ENCODE measurements around the gene RHOF. TPM values are rescaled to one million over a fixed set of nuclear protein-coding genes. Genes with fewer than 3 reads are reported as not detected.
"Not testable (repeated sequence)": the region's sequence is repeated elsewhere in the genome, so short reads cannot be mapped to it uniquely, and the experiment has no call there.

Gene RHOF
- total and polyA plus RNA-seq, 2 experiments from 2014 or later, result 2.4 to 6.7 TPM

- no peak overlapping the region for H3K9ac ChIP-seq
- no peak overlapping the region for H2AFZ ChIP-seq
- H3K79me2 ChIP-seq (ENCODE audit: insufficient read depth), result no peaks in the 10 kb centered on the region; the same call in 1 of the 2 replicates
- H3K4me2 ChIP-seq (ENCODE audit: unreplicated experiment), result no peak overlapping the region
- H3K9me3 ChIP-seq (ENCODE audit: low read depth), result no peaks in the 10 kb centered on the region
- no peak for TF ChIP-seq EZH2 (IDR thresholded peaks at IDR 0.05; ENCODE audit: insufficient read depth, poor library complexity, severe bottlenecking)
- TF ChIP-seq EZH2phosphoT487 (IDR thresholded peaks at IDR 0.05; ENCODE audit: insufficient read depth, low read depth), result no peak
- WGBS, 2 experiments (ENCODE audit: low coverage in 1 of 2, low lambda C conversion rate in 2 of 2, missing lambda C conversion rate in 2 of 2), result 100% methylated on average over 1 of the region's 1 CpG; no CpG with 5 or more reads in 1 of the 2 experiments
- H3F3A ChIP-seq (ENCODE audit: insufficient read depth), result peaks cover 13% of the 10 kb centered on the region; the same call in 1 of the 2 replicates
- H3K4me3 ChIP-seq, result no peak overlapping the region
- no peak for DNase-seq
- no peaks in the 10 kb centered on the region for H4K20me1 ChIP-seq (ENCODE audit: insufficient read depth)
- in situ Hi-C loops (cut with MboI), result no loop called here
- H3K27me3 ChIP-seq (replicated peaks; ENCODE audit: insufficient read depth), result no peaks in the 10 kb centered on the region
- no peak overlapping the region for H3K27ac ChIP-seq
- peaks cover 12% of the 10 kb centered on the region for H3K4me1 ChIP-seq (ENCODE audit: insufficient read depth)
- H3K9me2 ChIP-seq (ENCODE audit: insufficient read depth), result no peaks in the 10 kb centered on the region
- H3K36me3 ChIP-seq (ENCODE audit: low read depth), result no peaks in the 10 kb centered on the region
Measured at GRCh38 chr12:121750507-121750955, 43.0 kb downstream of the RHOF start.

- Histone ChIP-seq H3K4me1 (ENCODE audit: insufficient read depth) (peaks cover 12% of the 10 kb centered on the region), H4K20me1 (ENCODE audit: insufficient read depth) (no peaks in the 10 kb centered on the region), H3K9ac (no peak overlapping the region), H3K4me3 (no peak overlapping the region), H3K9me3 (ENCODE audit: low read depth) (no peaks in the 10 kb centered on the region), H3K36me3 (ENCODE audit: low read depth) (no peaks in the 10 kb centered on the region), H3K27ac (peak overlapping the region; percentile 75), H2AFZ (no peak overlapping the region), H3K9me2 (ENCODE audit: insufficient read depth) (no peaks in the 10 kb centered on the region), H3K79me2 (ENCODE audit: insufficient read depth) (no peaks in the 10 kb centered on the region; the same call in 1 of the 2 replicates), H3F3A (ENCODE audit: insufficient read depth) (peaks cover 13% of the 10 kb centered on the region; the same call in 1 of the 2 replicates), H3K4me2 (ENCODE audit: unreplicated experiment) (no peak overlapping the region), H3K27me3 (replicated peaks; ENCODE audit: insufficient read depth) (no peaks in the 10 kb centered on the region)
- no peak for TF ChIP-seq EZH2phosphoT487 (IDR thresholded peaks at IDR 0.05; ENCODE audit: insufficient read depth, low read depth)
- TF ChIP-seq EZH2 (IDR thresholded peaks at IDR 0.05; ENCODE audit: insufficient read depth, poor library complexity, severe bottlenecking), result no peak
- in situ Hi-C loops (cut with MboI), result no loop called here
- 85 to 91% methylated on average over 10 of the region's 10 CpGs for WGBS, 2 experiments (ENCODE audit: low coverage in 1 of 2, low lambda C conversion rate in 2 of 2, missing lambda C conversion rate in 2 of 2)
- DNase-seq, result no peak
Measured at GRCh38 chr12:121749267-121749666, 44.2 kb downstream of the RHOF start.

- Histone ChIP-seq H3K79me2 (ENCODE audit: insufficient read depth) (no peaks in the 10 kb centered on the region; the same call in 1 of the 2 replicates), H3K27ac (peak overlapping the region; percentile 75)
- in situ Hi-C loops (cut with MboI), result no loop called here
Measured at GRCh38 chr12:121748571-121749265, 44.8 kb downstream of the RHOF start.

GRCh38 chr12:121748218-121748570, 45.3 kb downstream of the RHOF start:
- DNase-seq, result no peak
- Histone ChIP-seq H3K9me2 (ENCODE audit: insufficient read depth) (no peaks in the 10 kb centered on the region), H3K4me2 (ENCODE audit: unreplicated experiment) (peak overlapping the region; percentile 12), H3K27me3 (replicated peaks; ENCODE audit: insufficient read depth) (no peaks in the 10 kb centered on the region), H3F3A (ENCODE audit: insufficient read depth) (peaks cover 13% of the 10 kb centered on the region; the same call in 1 of the 2 replicates), H2AFZ (no peak overlapping the region), H3K36me3 (ENCODE audit: low read depth) (no peaks in the 10 kb centered on the region), H4K20me1 (ENCODE audit: insufficient read depth) (no peaks in the 10 kb centered on the region), H3K79me2 (ENCODE audit: insufficient read depth) (no peaks in the 10 kb centered on the region; the same call in 1 of the 2 replicates), H3K4me3 (no peak overlapping the region), H3K4me1 (ENCODE audit: insufficient read depth) (peaks cover 12% of the 10 kb centered on the region), H3K9ac (peak overlapping the region; percentile 48), H3K9me3 (ENCODE audit: low read depth) (no peaks in the 10 kb centered on the region), H3K27ac (peak overlapping the region; percentile 75)
- 78 to 80% methylated on average over 12 to 13 of the region's 13 CpGs for WGBS, 2 experiments (ENCODE audit: low coverage in 1 of 2, low lambda C conversion rate in 2 of 2, missing lambda C conversion rate in 2 of 2)
- TF ChIP-seq EZH2phosphoT487 (IDR thresholded peaks at IDR 0.05; ENCODE audit: insufficient read depth, low read depth) (no peak), EZH2 (IDR thresholded peaks at IDR 0.05; ENCODE audit: insufficient read depth, poor library complexity, severe bottlenecking) (no peak)
- in situ Hi-C loops (cut with MboI), result no loop called here

More at GRCh38 chr12:121748571-121749265, 44.8 kb downstream of the RHOF start:
- Histone ChIP-seq H3K4me3 (no peak overlapping the region), H3K9ac (peak overlapping the region; percentile 48), H4K20me1 (ENCODE audit: insufficient read depth) (no peaks in the 10 kb centered on the region), H3K4me2 (ENCODE audit: unreplicated experiment) (peak overlapping the region; percentile 12), H3K36me3 (ENCODE audit: low read depth) (no peaks in the 10 kb centered on the region), H3K9me2 (ENCODE audit: insufficient read depth) (no peaks in the 10 kb centered on the region), H3K9me3 (ENCODE audit: low read depth) (no peaks in the 10 kb centered on the region), H3F3A (ENCODE audit: insufficient read depth) (peaks cover 13% of the 10 kb centered on the region; the same call in 1 of the 2 replicates), H2AFZ (no peak overlapping the region), H3K4me1 (ENCODE audit: insufficient read depth) (peaks cover 12% of the 10 kb centered on the region), H3K27me3 (replicated peaks; ENCODE audit: insufficient read depth) (no peaks in the 10 kb centered on the region)
- DNase-seq, result peak; percentile 92
- TF ChIP-seq EZH2phosphoT487 (IDR thresholded peaks at IDR 0.05; ENCODE audit: insufficient read depth, low read depth) (no peak), EZH2 (IDR thresholded peaks at IDR 0.05; ENCODE audit: insufficient read depth, poor library complexity, severe bottlenecking) (no peak)
- 27 to 28% methylated on average over 17 of the region's 17 CpGs for WGBS, 2 experiments (ENCODE audit: low coverage in 1 of 2, low lambda C conversion rate in 2 of 2, missing lambda C conversion rate in 2 of 2)

- H3K4me3 ChIP-seq; H2AFZ ChIP-seq; H3K27me3 ChIP-seq (replicated peaks; ENCODE audit: insufficient read depth); H3K9me2 ChIP-seq (ENCODE audit: insufficient read depth); H3K4me2 ChIP-seq (ENCODE audit: unreplicated experiment); H3K9ac ChIP-seq; H4K20me1 ChIP-seq (ENCODE audit: insufficient read depth); H3K79me2 ChIP-seq (ENCODE audit: insufficient read depth); H3K36me3 ChIP-seq (ENCODE audit: low read depth); in situ Hi-C loops (cut with MboI); H3K9me3 ChIP-seq (ENCODE audit: low read depth); H3K27ac ChIP-seq; DNase-seq: not testable (repeated sequence)
- peaks cover 13% of the 10 kb centered on the region; the same call in 1 of the 2 replicates for H3F3A ChIP-seq (ENCODE audit: insufficient read depth)
- WGBS, 2 experiments (ENCODE audit: low coverage in 1 of 2, low lambda C conversion rate in 2 of 2, missing lambda C conversion rate in 2 of 2), result 98 to 99% methylated on average over 5 of the region's 5 CpGs
- peaks cover 12% of the 10 kb centered on the region for H3K4me1 ChIP-seq (ENCODE audit: insufficient read depth)
Measured at GRCh38 chr12:121745545-121745944, 47.9 kb downstream of the RHOF start.
